ENCODE measurements around the gene ADARB2. TPM values are rescaled to one million over a fixed set of nuclear protein-coding genes. Genes with fewer than 3 reads are reported as not detected.
A peak's percentile ranks its signal among the peaks of the same experiment; 100 is the strongest.
"Not testable (repeated sequence)": the region's sequence is repeated elsewhere in the genome, so short reads cannot be mapped to it uniquely, and the experiment has no call there.

ADARB2 gene
- total and polyA plus RNA-seq, 2 experiments from 2014 or later, result 2.0 to 5.0 TPM

GRCh38 chr10:1620803-1621202, 116.5 kb downstream of the ADARB2 start:
- Histone ChIP-seq H3K36me3 (ENCODE audit: insufficient read depth) (no peaks in the 10 kb centered on the region), H3K4me2 (no peak overlapping the region), H3K27ac (ENCODE audit: low read depth) (no peak overlapping the region), H3K4me3 (no peak overlapping the region), H2AFZ (no peak overlapping the region), H4K20me1 (replicated peaks; ENCODE audit: insufficient read depth) (no peaks in the 10 kb centered on the region), H3K79me2 (replicated peaks; ENCODE audit: insufficient read depth) (no peaks in the 10 kb centered on the region), H3K27me3 (ENCODE audit: insufficient read depth) (no peaks in the 10 kb centered on the region), H3F3A (replicated peaks; ENCODE audit: low read depth) (no peaks in the 10 kb centered on the region), H3K4me1 (ENCODE audit: insufficient read depth) (no peaks in the 10 kb centered on the region), H3K9me2 (ENCODE audit: insufficient read depth) (no peaks in the 10 kb centered on the region)
- peaks cover 21% of the 10 kb centered on the region for H3K4me1 Mint-ChIP-seq
- DNase-seq (ENCODE audit: low spot score), result no peak
- peaks cover 9% of the 10 kb centered on the region; the same call in 2 of the 3 replicates for H3K9me3 Mint-ChIP-seq
- no peak overlapping the region for H3K4me3 Mint-ChIP-seq
- ATAC-seq, result no peak
- H3K27me3 Mint-ChIP-seq (ENCODE audit: insufficient read depth, low read depth, poor library complexity), result peaks cover 4% of the 10 kb centered on the region
- peaks cover 4% of the 10 kb centered on the region; the same call in 2 of the 3 replicates for H3K36me3 Mint-ChIP-seq (ENCODE audit: low read depth)
- H3K27ac Mint-ChIP-seq, result no peak overlapping the region
- TF ChIP-seq NANOG (IDR thresholded peaks at IDR 0.05; ENCODE audit: borderline replicate concordance) (no peak), ZNF462 (CRISPR knock-in tag; IDR thresholded peaks at IDR 0.05) (no peak), STAT1 (IDR thresholded peaks at IDR 0.05; ENCODE audit: unreplicated experiment) (no peak), CREB1 (CRISPR knock-in tag; IDR thresholded peaks at IDR 0.05; ENCODE audit: low read depth) (no peak), EZH2phosphoT487 (IDR thresholded peaks at IDR 0.05; ENCODE audit: unreplicated experiment) (no peak), REST (IDR thresholded peaks at IDR 0.05; ENCODE audit: unreplicated experiment) (no peak), JUNB (IDR thresholded peaks at IDR 0.05; ENCODE audit: unreplicated experiment) (no peak)

GRCh38 chr10:1617376-1618317, 119.7 kb downstream of the ADARB2 start:
- not testable (repeated sequence) for ATAC-seq; H3K4me3 Mint-ChIP-seq; H3K27me3 ChIP-seq (ENCODE audit: insufficient read depth); H3F3A ChIP-seq (replicated peaks; ENCODE audit: low read depth); H3K27ac Mint-ChIP-seq; H3K36me3 Mint-ChIP-seq (ENCODE audit: low read depth); H3K27me3 Mint-ChIP-seq (ENCODE audit: insufficient read depth, low read depth, poor library complexity); H3K36me3 ChIP-seq (ENCODE audit: insufficient read depth); H3K4me3 ChIP-seq; H3K79me2 ChIP-seq (replicated peaks; ENCODE audit: insufficient read depth); H2AFZ ChIP-seq; H3K4me1 ChIP-seq (ENCODE audit: insufficient read depth); H3K4me2 ChIP-seq; H3K9me3 Mint-ChIP-seq; H4K20me1 ChIP-seq (replicated peaks; ENCODE audit: insufficient read depth); H3K9me2 ChIP-seq (ENCODE audit: insufficient read depth)
- DNase-seq (ENCODE audit: low spot score), result peak; percentile 28
- peak overlapping the region; percentile 14; the same call in 1 of the 2 replicates for H3K27ac ChIP-seq (ENCODE audit: low read depth)
- H3K4me1 Mint-ChIP-seq, result peaks cover 23% of the 10 kb centered on the region
